ENCODE measurements around the gene GPANK1. TPM values are rescaled to one million over a fixed set of nuclear protein-coding genes. Genes with fewer than 3 reads are reported as not detected.
A peak's percentile ranks its signal among the peaks of the same experiment; 100 is the strongest.

The GPANK1 gene
- total and polyA plus RNA-seq, 9 of the 15 experiments (the other 6 are each of a cell fraction or from before 2014, with no cell fraction given) = 32.2 to 111 (median 46.3) TPM

DNA sequence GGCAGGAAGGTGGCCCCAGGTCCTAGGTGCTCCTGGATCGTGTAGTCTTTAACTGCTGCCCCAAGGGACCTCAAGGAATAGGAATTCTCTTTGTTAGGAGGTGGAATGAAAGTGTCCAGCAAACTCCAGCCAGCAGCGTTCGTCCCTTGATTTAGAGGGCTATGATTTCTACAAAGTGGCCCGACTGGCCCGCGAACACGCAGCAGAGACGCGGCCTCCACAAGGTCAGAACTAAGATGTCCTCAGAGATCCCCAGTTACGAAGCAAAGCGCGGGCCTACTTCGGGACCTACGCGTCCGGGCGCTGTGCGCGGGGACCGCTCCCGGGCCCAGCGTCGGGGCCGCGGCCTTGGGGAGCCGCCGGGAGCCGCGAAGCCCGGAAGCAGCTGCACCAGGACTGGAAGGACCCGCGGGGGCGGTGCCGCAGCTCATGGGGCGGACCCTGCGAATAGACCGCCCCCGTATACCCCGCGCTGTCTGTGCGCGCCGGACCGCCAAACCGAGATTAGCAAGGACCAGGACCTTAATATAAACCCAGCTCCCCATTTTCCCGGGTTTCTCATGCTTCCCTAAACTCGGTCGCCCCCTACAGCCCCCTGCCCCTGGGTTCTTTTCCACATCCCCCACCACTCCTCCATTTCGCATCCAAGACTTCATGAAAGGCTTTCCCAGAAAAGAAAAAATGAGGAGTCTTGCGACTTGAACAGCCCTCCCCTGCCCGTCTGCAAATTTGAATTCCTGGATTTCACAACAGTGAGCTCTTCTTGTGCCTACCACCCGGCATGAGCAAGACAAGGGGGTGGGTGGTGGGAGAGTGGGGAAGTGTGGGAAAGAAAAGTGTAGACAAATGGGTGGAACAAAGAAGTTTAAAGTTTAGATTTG, 4.2 kb downstream of the GPANK1 start, which contains the start of gene C6orf47 (continued):
- TF ChIP-seq, protein P1, sequence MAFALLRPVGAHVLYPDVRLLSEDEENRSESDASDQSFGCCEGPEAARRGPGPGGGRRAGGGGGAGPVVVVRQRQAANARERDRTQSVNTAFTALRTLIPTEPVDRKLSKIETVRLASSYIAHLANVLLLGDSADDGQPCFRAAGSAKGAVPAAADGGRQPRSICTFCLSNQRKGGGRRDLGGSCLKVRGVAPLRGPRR (CRISPR knock-in tag; IDR thresholded peaks at IDR 0.05) = no peak
- TF ChIP-seq NCOA1 (IDR thresholded peaks at IDR 0.05; ENCODE audit: low read depth) = no peak
- no peak for TF ChIP-seq POLR3G (IDR thresholded peaks at IDR 0.05; ENCODE audit: extremely low read depth, insufficient read length, insufficient replicate concordance)
- TF ChIP-seq, protein P2, sequence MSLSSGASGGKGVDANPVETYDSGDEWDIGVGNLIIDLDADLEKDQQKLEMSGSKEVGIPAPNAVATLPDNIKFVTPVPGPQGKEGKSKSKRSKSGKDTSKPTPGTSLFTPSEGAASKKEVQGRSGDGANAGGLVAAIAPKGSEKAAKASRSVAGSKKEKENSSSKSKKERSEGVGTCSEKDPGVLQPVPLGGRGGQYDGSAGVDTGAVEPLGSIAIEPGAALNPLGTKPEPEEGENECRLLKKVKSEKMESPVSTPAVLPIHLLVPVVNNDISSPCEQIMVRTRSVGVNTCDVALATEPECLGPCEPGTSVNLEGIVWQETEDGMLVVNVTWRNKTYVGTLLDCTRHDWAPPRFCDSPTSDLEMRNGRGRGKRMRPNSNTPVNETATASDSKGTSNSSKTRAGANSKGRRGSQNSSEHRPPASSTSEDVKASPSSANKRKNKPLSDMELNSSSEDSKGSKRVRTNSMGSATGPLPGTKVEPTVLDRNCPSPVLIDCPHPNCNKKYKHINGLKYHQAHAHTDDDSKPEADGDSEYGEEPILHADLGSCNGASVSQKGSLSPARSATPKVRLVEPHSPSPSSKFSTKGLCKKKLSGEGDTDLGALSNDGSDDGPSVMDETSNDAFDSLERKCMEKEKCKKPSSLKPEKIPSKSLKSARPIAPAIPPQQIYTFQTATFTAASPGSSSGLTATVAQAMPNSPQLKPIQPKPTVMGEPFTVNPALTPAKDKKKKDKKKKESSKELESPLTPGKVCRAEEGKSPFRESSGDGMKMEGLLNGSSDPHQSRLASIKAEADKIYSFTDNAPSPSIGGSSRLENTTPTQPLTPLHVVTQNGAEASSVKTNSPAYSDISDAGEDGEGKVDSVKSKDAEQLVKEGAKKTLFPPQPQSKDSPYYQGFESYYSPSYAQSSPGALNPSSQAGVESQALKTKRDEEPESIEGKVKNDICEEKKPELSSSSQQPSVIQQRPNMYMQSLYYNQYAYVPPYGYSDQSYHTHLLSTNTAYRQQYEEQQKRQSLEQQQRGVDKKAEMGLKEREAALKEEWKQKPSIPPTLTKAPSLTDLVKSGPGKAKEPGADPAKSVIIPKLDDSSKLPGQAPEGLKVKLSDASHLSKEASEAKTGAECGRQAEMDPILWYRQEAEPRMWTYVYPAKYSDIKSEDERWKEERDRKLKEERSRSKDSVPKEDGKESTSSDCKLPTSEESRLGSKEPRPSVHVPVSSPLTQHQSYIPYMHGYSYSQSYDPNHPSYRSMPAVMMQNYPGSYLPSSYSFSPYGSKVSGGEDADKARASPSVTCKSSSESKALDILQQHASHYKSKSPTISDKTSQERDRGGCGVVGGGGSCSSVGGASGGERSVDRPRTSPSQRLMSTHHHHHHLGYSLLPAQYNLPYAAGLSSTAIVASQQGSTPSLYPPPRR (CRISPR knock-in tag; IDR thresholded peaks at IDR 0.05; ENCODE audit: borderline replicate concordance) = no peak
- TF ChIP-seq DNMT1 (IDR thresholded peaks at IDR 0.05) = peak; percentile 96; the same call in 1 of the 2 replicates
- no peak for TF ChIP-seq CBFA2T2 (conservative IDR thresholded peaks at IDR 0.05)
- TF ChIP-seq ZNF184 (CRISPR knock-in tag; IDR thresholded peaks at IDR 0.05) = no peak
- no peak for TF ChIP-seq ZNF644 (tag; IDR thresholded peaks at IDR 0.05; ENCODE audit: low read depth)
- TF ChIP-seq HIVEP1 (CRISPR knock-in tag; IDR thresholded peaks at IDR 0.05) = 0 out of 2 replicates have a peak, but pooled peaks have one; percentile 43
- TF ChIP-seq, protein P3, sequence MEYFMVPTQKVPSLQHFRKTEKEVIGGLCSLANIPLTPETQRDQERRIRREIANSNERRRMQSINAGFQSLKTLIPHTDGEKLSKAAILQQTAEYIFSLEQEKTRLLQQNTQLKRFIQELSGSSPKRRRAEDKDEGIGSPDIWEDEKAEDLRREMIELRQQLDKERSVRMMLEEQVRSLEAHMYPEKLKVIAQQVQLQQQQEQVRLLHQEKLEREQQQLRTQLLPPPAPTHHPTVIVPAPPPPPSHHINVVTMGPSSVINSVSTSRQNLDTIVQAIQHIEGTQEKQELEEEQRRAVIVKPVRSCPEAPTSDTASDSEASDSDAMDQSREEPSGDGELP (CRISPR knock-in tag; IDR thresholded peaks at IDR 0.05; ENCODE audit: borderline replicate concordance) = peak; percentile 96
- TF ChIP-seq ADNP (tag; IDR thresholded peaks at IDR 0.05) = no peak
- no peak for TF ChIP-seq SAFB2 (IDR thresholded peaks at IDR 0.05; ENCODE audit: borderline replicate concordance, low read depth, low read length, severe bottlenecking)
- no peak for TF ChIP-seq ZNF174 (CRISPR knock-in tag; IDR thresholded peaks at IDR 0.05)
- TF ChIP-seq SMARCC2 (IDR thresholded peaks at IDR 0.05; ENCODE audit: low read depth) = no peak; the same call in 1 of the 2 replicates
- TF ChIP-seq BRD9 (IDR thresholded peaks at IDR 0.05; ENCODE audit: low read depth, partially characterized antibody) = no peak
- TF ChIP-seq ZNF408 (CRISPR knock-in tag; IDR thresholded peaks at IDR 0.05; ENCODE audit: low read depth) = no peak
- TF ChIP-seq ZC3H11A (IDR thresholded peaks at IDR 0.05; ENCODE audit: low read depth, low read length) = 0 out of 2 replicates have a peak, but pooled peaks have one; percentile 12
- TF ChIP-seq NR2C2 (CRISPR knock-in tag; IDR thresholded peaks at IDR 0.05) = no peak; the same call in 1 of the 2 replicates
- TF ChIP-seq NR2C2 (tag; IDR thresholded peaks at IDR 0.05) = no peak
- no peak; the same call in 1 of the 2 replicates for TF ChIP-seq ZNF707 (CRISPR knock-in tag; conservative IDR thresholded peaks at IDR 0.05)
- TF ChIP-seq TARDBP (IDR thresholded peaks at IDR 0.05) = peak; percentile 56
- TF ChIP-seq EP300 (IDR thresholded peaks at IDR 0.05; ENCODE audit: low read length) = 0 out of 2 replicates have a peak, but pooled peaks have one; percentile 62
- TF ChIP-seq CC2D1A (IDR thresholded peaks at IDR 0.05) = peak; percentile 24; the same call in 1 of the 2 replicates
- TF ChIP-seq NR1H2 (CRISPR knock-in tag; IDR thresholded peaks at IDR 0.05) = no peak
